ENCODE data around the gene SDCCAG8.

The SDCCAG8 gene

DNA sequence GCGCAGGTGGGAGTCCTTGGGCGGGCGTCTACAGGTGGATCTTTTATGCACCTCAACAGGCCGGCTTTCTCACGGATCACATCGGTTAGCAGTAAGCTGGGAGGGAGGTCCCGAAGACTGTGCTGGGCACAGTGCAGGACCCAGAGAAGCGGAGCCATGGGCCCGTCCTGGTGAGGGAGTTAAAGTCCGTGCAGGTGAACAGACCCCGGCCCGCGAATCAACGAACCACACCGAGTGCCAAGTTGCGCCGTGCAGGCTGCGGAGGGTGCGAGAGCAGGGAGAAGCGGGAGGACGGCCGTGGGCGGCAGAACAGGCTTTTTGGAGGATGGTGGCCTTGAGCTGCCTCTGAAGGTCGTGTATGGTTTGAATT is 233.3 kb downstream of the SDCCAG8 start:
- H3K27ac ChIP-seq (ENCODE audit: extremely low read depth, low read depth, low read length): no peak overlapping the region
- CTCF ChIA-PET: no interaction called here
- POLR2A ChIA-PET: no interaction called here

More for the DNA sequence above, 233.3 kb downstream of the SDCCAG8 start:
- H3K4me3 ChIP-seq (ENCODE audit: low read depth, low read length): no peak overlapping the region
- H3K4me1 ChIP-seq (ENCODE audit: control insufficient read depth, insufficient read depth, low read length): no peaks in the 10 kb centered on the region
- no peaks in the 10 kb centered on the region for H3K36me3 ChIP-seq (ENCODE audit: control insufficient read depth in 2 of 2, insufficient read depth in 1 of 2, low read length in 2 of 2)
- H3K9me3 ChIP-seq (ENCODE audit: control insufficient read depth, insufficient read depth, low read depth, low read length): no peaks in the 10 kb centered on the region
- TF ChIP-seq ZNF449 (tag by site-specific recombination; IDR thresholded peaks at IDR 0.05): no peak
- TF ChIP-seq ZNF202 (tag by site-specific recombination; IDR thresholded peaks at IDR 0.05; ENCODE audit: borderline replicate concordance): no peak
- no peak for TF ChIP-seq ZNF274 (IDR thresholded peaks at IDR 0.05; ENCODE audit: low read length)
- TF ChIP-seq ZNF274 (tag by site-specific recombination; IDR thresholded peaks at IDR 0.05; ENCODE audit: borderline replicate concordance): no peak
- no peak for TF ChIP-seq ZNF664 (tag by site-specific recombination; IDR thresholded peaks at IDR 0.05)
- TF ChIP-seq ZNF324 (tag by site-specific recombination; IDR thresholded peaks at IDR 0.05): no peak
- TF ChIP-seq, protein P1, sequence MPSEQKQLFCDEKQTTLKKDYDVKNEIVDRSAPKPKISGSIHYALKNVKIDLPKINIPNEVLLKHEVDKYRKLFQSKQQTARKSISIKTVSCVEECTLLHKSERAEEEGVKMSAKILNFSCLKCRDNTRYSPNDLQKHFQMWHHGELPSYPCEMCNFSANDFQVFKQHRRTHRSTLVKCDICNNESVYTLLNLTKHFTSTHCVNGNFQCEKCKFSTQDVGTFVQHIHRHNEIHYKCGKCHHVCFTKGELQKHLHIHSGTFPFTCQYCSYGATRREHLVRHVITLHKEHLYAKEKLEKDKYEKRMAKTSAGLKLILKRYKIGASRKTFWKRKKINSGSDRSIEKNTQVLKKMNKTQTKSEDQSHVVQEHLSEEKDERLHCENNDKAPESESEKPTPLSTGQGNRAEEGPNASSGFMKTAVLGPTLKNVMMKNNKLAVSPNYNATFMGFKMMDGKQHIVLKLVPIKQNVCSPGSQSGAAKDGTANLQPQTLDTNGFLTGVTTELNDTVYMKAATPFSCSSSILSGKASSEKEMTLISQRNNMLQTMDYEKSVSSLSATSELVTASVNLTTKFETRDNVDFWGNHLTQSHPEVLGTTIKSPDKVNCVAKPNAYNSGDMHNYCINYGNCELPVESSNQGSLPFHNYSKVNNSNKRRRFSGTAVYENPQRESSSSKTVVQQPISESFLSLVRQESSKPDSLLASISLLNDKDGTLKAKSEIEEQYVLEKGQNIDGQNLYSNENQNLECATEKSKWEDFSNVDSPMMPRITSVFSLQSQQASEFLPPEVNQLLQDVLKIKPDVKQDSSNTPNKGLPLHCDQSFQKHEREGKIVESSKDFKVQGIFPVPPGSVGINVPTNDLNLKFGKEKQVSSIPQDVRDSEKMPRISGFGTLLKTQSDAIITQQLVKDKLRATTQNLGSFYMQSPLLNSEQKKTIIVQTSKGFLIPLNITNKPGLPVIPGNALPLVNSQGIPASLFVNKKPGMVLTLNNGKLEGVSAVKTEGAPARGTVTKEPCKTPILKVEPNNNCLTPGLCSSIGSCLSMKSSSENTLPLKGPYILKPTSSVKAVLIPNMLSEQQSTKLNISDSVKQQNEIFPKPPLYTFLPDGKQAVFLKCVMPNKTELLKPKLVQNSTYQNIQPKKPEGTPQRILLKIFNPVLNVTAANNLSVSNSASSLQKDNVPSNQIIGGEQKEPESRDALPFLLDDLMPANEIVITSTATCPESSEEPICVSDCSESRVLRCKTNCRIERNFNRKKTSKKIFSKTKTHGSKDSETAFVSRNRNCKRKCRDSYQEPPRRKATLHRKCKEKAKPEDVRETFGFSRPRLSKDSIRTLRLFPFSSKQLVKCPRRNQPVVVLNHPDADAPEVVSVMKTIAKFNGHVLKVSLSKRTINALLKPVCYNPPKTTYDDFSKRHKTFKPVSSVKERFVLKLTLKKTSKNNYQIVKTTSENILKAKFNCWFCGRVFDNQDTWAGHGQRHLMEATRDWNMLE (tag by site-specific recombination; conservative IDR thresholded peaks at IDR 0.05; ENCODE audit: low read depth): no peak
- no peak for TF ChIP-seq ZNF16 (tag by site-specific recombination; IDR thresholded peaks at IDR 0.05; ENCODE audit: low read depth)
- TF ChIP-seq, protein P2, sequence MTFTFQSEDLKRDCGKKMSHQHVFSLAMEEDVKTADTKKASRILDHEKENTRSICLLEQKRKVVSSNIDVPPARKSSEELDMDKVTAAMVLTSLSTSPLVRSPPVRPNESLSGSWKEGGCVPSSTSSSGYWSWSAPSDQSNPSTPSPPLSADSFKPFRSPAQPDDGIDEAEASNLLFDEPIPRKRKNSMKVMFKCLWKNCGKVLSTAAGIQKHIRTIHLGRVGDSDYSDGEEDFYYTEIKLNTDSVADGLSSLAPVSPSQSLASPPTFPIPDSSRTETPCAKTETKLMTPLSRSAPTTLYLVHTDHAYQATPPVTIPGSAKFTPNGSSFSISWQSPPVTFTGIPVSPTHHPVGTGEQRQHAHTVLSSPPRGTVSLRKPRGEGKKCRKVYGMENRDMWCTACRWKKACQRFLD (tag by site-specific recombination; IDR thresholded peaks at IDR 0.05): no peak
- no peak for TF ChIP-seq SP2 (tag by site-specific recombination; IDR thresholded peaks at IDR 0.05)
- TF ChIP-seq KLF1 (tag by site-specific recombination; IDR thresholded peaks at IDR 0.05): no peak
- TF ChIP-seq PRDM6 (tag by site-specific recombination; IDR thresholded peaks at IDR 0.05): no peak
- no peak for TF ChIP-seq REST (tag by site-specific recombination; IDR thresholded peaks at IDR 0.05)

Measured in HEK293 (cell line).